Measurements from ENCODE around the gene HTT-AS. TPM values are rescaled to one million over a fixed set of nuclear protein-coding genes. Genes with fewer than 3 reads are reported as not detected.

Gene HTT-AS
- total RNA-seq, 1 donor from 2014 or later = not detected

DNA sequence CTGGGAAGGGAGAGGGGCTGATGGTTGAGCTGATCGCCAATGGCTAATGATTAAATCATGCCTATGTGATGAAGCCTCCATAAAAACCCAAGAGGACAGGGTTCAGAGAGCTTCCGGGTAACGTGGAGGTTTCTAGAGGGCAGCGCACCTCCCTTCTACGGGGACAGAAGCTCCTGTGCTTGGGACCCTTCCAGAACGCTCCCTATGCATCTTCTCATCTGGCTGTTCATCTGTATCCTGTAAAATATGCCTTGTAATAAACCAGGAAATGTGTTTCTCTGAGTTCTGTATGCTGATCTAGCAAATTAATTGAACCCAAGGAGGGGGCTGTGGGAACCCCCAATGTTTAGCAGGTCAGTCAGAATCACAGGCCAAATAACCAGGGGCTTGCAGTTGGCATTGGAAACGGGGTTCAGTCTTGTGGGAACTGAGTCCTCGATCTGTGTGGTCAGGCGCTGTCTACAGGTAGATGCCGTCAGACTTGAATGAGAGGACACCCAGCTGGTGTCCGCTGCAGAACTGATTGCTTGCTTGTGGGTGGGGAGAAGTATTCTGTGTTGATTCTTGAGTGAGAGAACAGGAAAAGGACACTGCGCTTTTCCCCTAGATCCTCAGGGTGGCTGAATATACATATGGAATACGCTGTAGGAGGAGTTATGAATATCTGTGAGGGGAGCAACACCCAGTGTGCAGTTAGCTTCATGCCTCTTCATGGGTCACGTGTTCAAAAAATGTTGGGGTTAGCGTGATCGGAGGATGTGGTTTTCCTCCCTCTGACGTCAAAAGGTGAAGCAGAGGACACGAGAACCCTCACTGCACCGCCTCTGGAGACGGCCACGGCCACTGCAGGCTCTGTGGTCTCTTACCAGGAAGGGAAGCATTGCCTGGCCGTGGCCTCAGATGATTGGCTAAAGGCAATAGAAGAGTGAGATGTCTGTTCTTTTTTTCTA, 29.2 kb downstream of the HTT-AS start:
- TF ChIP-seq, protein P1, sequence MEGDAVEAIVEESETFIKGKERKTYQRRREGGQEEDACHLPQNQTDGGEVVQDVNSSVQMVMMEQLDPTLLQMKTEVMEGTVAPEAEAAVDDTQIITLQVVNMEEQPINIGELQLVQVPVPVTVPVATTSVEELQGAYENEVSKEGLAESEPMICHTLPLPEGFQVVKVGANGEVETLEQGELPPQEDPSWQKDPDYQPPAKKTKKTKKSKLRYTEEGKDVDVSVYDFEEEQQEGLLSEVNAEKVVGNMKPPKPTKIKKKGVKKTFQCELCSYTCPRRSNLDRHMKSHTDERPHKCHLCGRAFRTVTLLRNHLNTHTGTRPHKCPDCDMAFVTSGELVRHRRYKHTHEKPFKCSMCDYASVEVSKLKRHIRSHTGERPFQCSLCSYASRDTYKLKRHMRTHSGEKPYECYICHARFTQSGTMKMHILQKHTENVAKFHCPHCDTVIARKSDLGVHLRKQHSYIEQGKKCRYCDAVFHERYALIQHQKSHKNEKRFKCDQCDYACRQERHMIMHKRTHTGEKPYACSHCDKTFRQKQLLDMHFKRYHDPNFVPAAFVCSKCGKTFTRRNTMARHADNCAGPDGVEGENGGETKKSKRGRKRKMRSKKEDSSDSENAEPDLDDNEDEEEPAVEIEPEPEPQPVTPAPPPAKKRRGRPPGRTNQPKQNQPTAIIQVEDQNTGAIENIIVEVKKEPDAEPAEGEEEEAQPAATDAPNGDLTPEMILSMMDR (IDR thresholded peaks at IDR 0.05; ENCODE audit: insufficient read depth, low read length, poor library complexity, severe bottlenecking) = no peak
- DNase-seq (ENCODE audit: low read depth) = no peak
- Histone ChIP-seq H3K27me3 (ENCODE audit: control insufficient read depth, insufficient read depth, low read length) (no peaks in the 10 kb centered on the region), H3K4me3 (ENCODE audit: low read depth, low read length) (no peak overlapping the region), H3K36me3 (ENCODE audit: control insufficient read depth, insufficient read depth, low read length) (no peaks in the 10 kb centered on the region)

DNA sequence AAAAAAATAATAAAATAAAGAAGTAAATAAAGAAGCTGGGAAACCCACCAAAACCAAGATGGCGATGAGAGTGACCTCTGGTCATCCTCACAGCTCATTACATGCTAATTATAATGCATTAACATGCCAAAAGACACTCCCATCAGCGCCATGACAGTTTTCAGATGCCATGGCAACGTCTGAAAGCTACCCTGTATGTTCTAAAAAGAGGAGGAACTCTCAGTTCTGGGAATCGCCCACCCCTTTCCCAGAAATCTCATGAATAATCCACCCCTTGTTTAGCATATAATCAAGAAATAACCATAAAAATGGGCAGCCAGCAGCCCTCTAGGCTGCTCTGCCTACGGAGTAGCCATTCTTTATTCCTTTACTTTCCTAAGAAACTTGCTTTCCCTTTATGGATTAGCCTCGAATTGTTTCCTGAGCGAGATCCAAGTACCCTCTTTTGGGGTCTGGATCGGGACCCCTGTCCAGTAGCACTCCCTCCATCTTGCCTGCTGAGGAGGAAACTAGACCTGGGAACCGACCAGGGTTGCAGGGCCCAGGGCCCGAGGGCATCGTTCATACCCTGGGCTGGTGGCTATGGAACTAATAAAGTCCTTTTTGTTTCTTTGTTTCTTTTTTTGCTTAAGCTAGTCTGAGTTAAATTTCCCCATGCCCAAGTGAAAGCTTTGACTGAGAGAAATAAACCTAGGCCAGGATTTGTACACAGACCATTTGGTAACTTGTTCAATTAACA, 30.9 kb downstream of the HTT-AS start:
- H3K27me3 ChIP-seq (ENCODE audit: control insufficient read depth, insufficient read depth, low read length) = no peaks in the 10 kb centered on the region
- no peak for DNase-seq (ENCODE audit: low read depth)
- no peaks in the 10 kb centered on the region for H3K36me3 ChIP-seq (ENCODE audit: control insufficient read depth, insufficient read depth, low read length)
- H3K4me3 ChIP-seq (ENCODE audit: low read depth, low read length) = no peak overlapping the region
- TF ChIP-seq, protein P1 (IDR thresholded peaks at IDR 0.05; ENCODE audit: insufficient read depth, low read length, poor library complexity, severe bottlenecking) = no peak

DNA sequence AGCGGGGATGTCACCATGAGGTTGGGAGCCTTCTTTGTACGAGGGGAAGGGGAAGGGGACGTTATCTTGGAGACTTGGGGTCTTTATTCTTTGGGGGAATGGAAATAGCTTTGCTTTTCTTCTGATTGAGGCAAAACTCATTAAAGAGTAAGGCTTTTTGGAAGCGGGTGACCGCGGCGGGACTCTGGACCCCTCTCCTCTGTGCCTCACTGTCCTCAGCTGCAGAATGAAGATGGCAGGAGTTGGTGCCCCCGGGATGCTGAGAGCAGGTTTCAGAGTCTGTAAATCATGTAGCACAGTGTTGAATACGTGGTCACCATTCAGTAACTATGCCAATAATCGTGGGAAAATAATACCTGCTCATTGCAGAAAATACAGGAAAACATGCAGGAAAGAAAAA, 32.1 kb downstream of the HTT-AS start:
- no peaks in the 10 kb centered on the region for H3K27me3 ChIP-seq (ENCODE audit: control insufficient read depth, insufficient read depth, low read length)
- no peak for DNase-seq (ENCODE audit: low read depth)
- TF ChIP-seq, protein P1 (IDR thresholded peaks at IDR 0.05; ENCODE audit: insufficient read depth, low read length, poor library complexity, severe bottlenecking) = no peak
- H3K36me3 ChIP-seq (ENCODE audit: control insufficient read depth, insufficient read depth, low read length) = no peaks in the 10 kb centered on the region
- peak overlapping the region; percentile 7 for H3K4me3 ChIP-seq (ENCODE audit: low read depth, low read length)

DNA sequence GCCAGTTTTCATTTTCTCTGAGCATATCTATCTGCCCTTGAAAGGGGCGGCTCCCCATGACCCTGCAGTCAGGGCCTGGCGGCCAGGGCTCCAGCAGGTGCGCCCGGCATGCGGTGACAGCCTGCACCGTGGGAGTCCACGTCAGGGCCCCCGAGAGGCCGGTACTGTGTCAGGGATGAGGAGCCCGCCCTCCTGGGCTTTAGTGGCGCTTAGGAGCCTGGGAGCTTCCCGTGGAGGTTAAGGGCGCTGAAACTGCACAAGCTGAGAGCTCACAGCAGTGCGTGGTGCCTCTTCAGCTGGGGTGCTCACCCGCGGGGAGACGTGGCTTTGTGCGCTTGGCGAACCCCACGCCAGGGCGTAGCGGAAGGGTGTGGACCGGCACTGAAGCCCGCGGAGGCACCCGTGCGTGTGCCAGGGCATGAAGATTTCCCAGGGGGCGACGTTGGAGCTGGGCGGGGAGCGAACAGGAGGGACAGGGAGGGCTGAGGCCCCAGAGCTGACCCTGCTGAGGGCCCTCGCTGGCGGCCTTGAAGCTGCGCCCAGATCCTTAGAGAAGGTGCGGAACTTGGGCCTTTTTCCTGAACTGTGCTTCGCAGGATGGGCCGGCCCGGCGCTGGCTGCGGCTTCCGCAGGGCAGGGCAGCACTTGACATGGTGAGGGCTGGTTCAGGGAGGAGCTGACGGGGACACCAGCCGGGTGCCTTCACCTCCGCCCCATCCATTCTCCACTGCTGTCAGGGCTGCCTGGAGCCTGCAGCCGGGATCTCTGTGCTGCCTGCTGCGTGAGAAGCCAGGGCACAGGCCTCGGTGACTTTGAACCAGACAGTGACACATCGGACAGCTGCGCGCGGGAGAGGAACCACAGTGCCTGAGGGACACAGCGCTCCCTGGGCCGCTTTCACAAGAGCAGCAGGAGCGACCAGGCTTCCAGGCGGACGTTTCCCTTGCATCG, 32.9 kb downstream of the HTT-AS start:
- TF ChIP-seq, protein P1 (IDR thresholded peaks at IDR 0.05; ENCODE audit: insufficient read depth, low read length, poor library complexity, severe bottlenecking) = no peak
- DNase-seq (ENCODE audit: low read depth) = no peak
- Histone ChIP-seq H3K36me3 (ENCODE audit: control insufficient read depth, insufficient read depth, low read length) (no peaks in the 10 kb centered on the region), H3K4me3 (ENCODE audit: low read depth, low read length) (peak overlapping the region; percentile 7), H3K27me3 (ENCODE audit: control insufficient read depth, insufficient read depth, low read length) (no peaks in the 10 kb centered on the region)

DNA sequence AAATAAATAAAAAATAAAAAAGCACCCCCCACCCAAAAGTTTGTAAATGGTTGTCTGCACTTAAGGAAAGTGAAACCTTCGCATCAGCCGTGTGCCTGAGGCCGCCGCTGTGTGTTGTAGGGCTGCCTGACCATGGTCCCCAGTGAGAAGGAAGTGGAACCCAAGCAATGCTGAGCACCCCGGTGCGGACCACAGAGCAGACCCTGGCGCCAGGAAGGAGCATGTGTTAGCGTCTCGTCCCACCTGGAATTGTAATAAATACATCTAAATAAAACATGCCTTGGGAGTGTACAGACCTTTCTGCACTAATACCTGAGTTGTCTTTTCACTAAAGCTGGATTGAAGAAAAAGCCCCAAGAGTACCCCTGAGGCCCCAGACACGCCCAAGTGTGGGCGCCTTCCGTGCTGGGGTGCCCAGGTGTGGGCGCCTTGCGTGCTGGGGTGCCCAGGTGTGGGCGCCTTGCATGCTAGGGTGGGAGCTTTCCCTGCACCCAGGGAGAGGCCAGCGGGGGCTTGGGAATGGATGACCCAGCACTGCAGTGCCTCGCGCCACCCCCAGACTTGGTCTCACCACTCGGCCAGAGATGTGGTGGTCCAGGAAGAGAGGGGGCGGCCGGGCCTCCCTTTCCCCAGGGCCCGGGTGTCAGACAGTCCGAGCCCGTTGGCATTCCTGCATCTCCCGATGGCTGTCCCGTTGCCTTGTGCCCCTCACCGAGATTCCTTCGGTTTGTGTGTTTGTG, 33.7 kb downstream of the HTT-AS start:
- Histone ChIP-seq H3K4me3 (ENCODE audit: low read depth, low read length) (no peak overlapping the region), H3K36me3 (ENCODE audit: control insufficient read depth, insufficient read depth, low read length) (no peaks in the 10 kb centered on the region), H3K27me3 (ENCODE audit: control insufficient read depth, insufficient read depth, low read length) (no peaks in the 10 kb centered on the region)
- DNase-seq (ENCODE audit: low read depth) = no peak
- TF ChIP-seq, protein P1 (IDR thresholded peaks at IDR 0.05; ENCODE audit: insufficient read depth, low read length, poor library complexity, severe bottlenecking) = no peak
